ENCODE results near the gene PDCD4.

GRCh38 chr10:110851020-110851612 lies 20.6 kb upstream of the PDCD4 start:
- no peak for TF ChIP-seq CTCF (conservative IDR thresholded peaks at IDR 0.05; ENCODE audit: low read depth, low read length)
- no peak for TF ChIP-seq EZH2 (IDR thresholded peaks at IDR 0.05; ENCODE audit: low read length, unreplicated experiment)
